Activated naive CD4-positive, alpha-beta T cell treated with anti-CD3 and anti-CD28 coated beads, Interleukin-2, amount 50 U/mL, for 72 hours (primary cell): Measurements from ENCODE around the gene APOL4. TPM values are rescaled to one million over a fixed set of nuclear protein-coding genes. Genes with fewer than 3 reads are reported as not detected.
"Not testable (repeated sequence)": the region's sequence is repeated elsewhere in the genome, so short reads cannot be mapped to it uniquely, and the experiment has no call there.

ENCODE experiments used
- ATAC-seq, 2 donors: fragments of 150-1000 bp; cut with Tn5 transposase; 2 replicates each; pipeline ENCODE4 v1.10.0; 2021; ENCODE audit warnings: mild to moderate bottlenecking in 2 of 2, moderate library complexity in 2 of 2
- DNase-seq, 2 donors: peaks; one replicate each; pipeline ENCODE4 v3.0.0; 2021 to 2022; ENCODE audit warnings: low spot score in 2 of 2
- H3K27ac Mint-ChIP-seq, 2 donors: one replicate each; pipeline ENCODE4 v1.8.0; 2022; ENCODE audit warnings: mild to moderate bottlenecking in 2 of 2, mixed read lengths in 2 of 2
- H3K36me3 Mint-ChIP-seq, 2 donors: one replicate each; pipeline ENCODE4 v1.8.0; 2022; ENCODE audit warnings: mixed read lengths in 2 of 2
- H3K9me3 Mint-ChIP-seq, 2 donors: one replicate each; pipeline ENCODE4 v1.8.0; 2022; ENCODE audit warnings: mixed read lengths in 2 of 2
- total RNA-seq, 2 donors: library from RNA; stranded (reverse); gene quantifications; one replicate each; pipeline ENCODE4 v1.2.3, GENCODE V29; 2022

Gene APOL4
- total RNA-seq, 2 donors from 2014 or later, result 0.14 to 0.18 TPM

DNA sequence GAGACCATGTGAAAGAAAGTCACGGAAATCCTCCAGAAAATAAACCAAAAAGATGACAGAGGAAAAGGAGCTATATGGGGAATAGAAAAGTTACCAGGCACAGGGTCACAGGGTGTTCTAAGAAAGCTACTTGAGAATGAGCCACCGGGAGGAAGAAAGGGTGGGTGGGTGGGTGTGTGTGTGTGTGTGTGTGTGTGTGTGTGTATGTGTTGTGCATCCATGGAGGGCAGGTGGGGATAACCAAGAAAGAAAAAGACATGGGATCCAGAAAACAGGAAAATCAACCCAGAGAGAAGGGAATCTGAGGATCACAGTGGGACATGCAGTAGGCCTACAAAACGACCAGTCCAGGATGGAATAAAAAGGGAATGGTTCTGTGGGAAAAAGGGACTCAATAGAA lies 34.0 kb upstream of the APOL4 start:
- DNase-seq (no peak), ATAC-seq (no peak)
- Mint-ChIP-seq H3K27ac (peak overlapping the region; percentile 34 to 55), H3K9me3 (peaks cover 0 to 7% of the 10 kb centered on the region in 2 donors), H3K36me3 (peaks cover 53 to 58% of the 10 kb centered on the region in 2 donors)

DNA sequence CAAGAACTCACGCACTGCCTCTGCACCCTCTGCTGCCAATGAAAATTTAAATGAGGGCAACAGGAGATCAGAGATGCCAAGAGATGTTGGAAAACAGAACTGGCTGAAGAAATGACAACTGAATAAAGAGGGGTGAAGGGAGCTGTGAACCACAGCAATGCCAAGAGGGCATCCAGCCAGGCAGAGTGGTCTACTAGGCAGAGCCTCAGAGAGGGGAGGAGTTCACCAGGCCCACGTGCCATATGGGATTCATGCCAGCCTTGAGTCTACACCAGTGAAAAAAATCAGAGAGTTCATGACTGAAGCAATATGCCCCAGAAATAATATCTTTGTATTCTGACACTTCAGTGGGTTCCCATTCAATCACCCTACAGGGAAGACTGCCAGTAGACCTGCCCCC lies 33.3 kb upstream of the APOL4 start:
- Mint-ChIP-seq H3K36me3 (peaks cover 57 to 60% of the 10 kb centered on the region in 2 donors), H3K9me3 (peaks cover 0 to 7% of the 10 kb centered on the region in 2 donors), H3K27ac (peak overlapping the region in 1 of 2 donors; percentile 55)
- ATAC-seq (no peak), DNase-seq (no peak)

DNA sequence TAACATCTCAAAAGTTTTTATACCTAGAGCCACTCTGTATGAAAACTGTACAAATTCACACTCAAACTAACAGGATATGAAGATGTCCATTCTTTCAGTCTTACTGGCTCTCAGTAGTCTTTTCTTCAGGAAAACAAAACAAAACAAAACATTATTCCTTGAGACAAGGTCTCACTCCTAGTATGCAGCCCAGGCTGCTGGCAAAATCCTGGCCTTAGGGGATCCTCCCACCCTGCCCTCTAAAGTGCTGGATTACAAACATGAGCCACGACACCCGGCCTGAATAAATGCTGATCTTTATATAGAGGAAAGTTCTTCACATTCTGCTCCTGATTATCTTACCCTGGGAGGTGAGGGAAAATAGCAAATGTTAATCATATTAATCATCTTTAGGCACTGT lies 32.6 kb upstream of the APOL4 start:
- peaks cover 54 to 64% of the 10 kb centered on the region in 2 donors for H3K36me3 Mint-ChIP-seq
- DNase-seq (no peak), ATAC-seq (no peak)
- H3K9me3 Mint-ChIP-seq, result peaks cover 0 to 7% of the 10 kb centered on the region in 2 donors
- H3K27ac Mint-ChIP-seq, result peak overlapping the region; percentile 30 to 55

DNA sequence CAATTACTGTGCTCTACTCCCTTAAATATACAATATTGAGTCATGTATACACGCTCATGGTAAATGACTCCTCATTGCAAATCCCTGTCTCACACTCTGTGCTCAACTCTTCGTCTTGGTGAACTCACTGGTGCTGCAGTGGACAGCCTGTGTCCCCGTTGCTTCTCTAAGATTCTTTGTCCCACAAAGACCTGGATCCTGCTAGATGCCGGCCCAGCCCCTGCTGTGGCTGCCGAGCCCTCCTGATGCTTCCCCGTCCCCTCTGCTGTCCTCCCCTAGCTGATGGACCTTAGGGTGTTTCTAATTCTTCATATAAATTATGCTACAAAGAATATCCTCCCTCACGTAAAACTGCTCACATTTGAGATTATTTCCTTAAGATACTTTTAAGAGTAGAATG lies 32.2 kb upstream of the APOL4 start:
- Mint-ChIP-seq H3K9me3 (peaks cover 0 to 7% of the 10 kb centered on the region in 2 donors), H3K27ac (peak overlapping the region; percentile 30 to 55), H3K36me3 (peaks cover 50 to 61% of the 10 kb centered on the region in 2 donors)
- no peak for DNase-seq
- ATAC-seq, result no peak

DNA sequence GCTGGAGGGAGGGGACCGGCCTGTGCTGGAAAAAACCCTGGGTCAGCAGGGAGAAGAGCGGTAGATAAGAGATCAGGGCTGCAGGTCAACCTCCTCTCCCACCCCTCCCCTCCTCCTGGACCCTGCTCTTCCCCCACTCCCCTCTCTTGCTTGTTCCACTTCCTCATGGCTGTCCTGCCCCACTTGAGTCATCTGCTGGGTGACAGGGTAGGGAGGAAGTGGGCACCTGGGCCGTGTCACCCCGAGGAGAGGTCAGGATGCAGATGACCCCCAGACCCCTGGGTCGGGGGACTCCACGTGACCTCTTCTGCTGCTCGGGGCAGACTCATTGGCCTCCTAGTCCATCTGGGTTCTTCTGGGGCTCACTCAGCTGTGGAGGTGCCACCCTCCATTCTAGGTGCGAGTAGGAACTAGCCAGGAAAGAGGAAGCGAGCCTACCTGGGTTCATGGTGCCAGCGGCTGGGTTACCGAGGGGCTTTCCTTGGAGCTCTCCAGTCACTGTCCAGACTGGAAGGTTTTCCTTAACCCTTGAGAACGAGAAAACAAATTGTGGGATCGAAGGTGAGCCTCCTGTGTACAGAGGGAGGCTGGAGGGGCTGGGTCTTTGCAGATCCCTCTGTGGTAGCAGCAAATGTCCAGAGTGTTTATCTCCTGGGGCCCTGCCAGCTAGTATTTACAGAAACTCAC lies 31.2 kb upstream of the APOL4 start:
- ATAC-seq (no peak), DNase-seq (no peak)
- Mint-ChIP-seq H3K36me3 (peaks cover 43 to 51% of the 10 kb centered on the region in 2 donors), H3K27ac (peak overlapping the region; percentile 47 to 80), H3K9me3 (peaks cover 0 to 7% of the 10 kb centered on the region in 2 donors)

DNA sequence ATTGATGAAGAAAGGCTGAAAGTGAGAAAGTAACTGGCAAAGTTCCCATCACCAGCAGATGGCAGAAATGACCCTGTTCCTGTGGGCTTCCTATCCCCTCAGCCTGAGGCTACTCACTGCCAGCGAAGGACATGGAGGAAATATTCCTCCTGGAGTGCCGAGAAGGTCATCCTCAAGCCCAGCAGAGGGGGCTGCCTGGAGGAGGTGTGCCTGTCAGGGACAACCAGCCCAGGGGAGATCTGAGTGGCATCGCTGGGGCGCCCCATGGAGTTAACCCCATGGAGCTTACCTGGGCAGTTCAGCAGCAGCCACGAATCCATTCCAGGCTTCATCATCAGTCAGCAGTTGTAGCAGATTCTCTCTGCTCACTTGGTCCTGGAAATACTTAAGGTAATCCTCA lies 29.4 kb upstream of the APOL4 start:
- not testable (repeated sequence) for ATAC-seq, DNase-seq, H3K9me3 Mint-ChIP-seq
- Mint-ChIP-seq H3K27ac (peak overlapping the region in 1 of 2 donors; percentile 19), H3K36me3 (peaks cover 32 to 36% of the 10 kb centered on the region in 2 donors)

DNA sequence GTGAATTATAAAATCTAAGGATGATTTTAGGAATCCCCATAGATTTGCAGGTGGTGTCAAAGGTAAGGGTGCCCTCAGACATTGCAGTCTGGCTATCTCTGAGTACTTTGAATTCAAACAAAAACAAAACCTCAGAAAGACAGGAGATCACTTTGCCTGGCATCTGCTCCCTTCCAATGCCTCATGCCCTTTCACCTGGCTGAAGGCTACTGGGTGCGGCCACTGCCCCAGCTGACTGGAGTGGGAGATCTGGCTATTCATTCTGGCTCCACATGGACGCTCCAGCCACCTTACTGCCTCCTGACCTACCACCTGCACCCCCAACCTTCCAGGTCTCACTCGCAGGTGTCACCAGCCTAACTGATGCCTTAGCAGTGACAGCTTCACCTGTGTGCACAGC lies 28.0 kb upstream of the APOL4 start:
- H3K27ac Mint-ChIP-seq, result peak overlapping the region; percentile 3 to 25
- H3K36me3 Mint-ChIP-seq, result peaks cover 23 to 26% of the 10 kb centered on the region in 2 donors
- H3K9me3 Mint-ChIP-seq, ATAC-seq, DNase-seq: not testable (repeated sequence)

DNA sequence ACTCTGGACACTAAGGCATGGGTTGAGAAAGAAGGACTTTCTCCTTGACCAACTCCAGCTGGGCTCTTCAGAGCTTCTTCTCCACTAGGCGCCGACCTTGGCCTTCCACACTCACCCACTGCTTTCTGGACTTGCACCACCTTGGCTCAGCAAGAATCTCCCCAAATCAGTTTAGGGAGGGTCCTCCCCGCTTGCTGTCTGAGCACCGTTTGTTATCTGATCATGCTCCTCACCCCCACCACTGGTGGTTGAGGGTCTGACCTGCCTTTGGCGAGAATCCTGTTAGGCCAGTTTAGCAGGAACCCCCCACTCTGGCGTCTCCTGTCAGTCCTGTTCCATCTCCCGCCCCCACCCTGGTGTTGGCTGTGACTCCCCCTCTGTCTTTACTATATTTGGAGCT lies 27.3 kb upstream of the APOL4 start:
- Mint-ChIP-seq H3K27ac (peak overlapping the region; percentile 3 to 25), H3K9me3 (no peaks in the 10 kb centered on the region), H3K36me3 (peaks cover 20 to 22% of the 10 kb centered on the region in 2 donors)
- DNase-seq, result no peak
- ATAC-seq, result no peak

DNA sequence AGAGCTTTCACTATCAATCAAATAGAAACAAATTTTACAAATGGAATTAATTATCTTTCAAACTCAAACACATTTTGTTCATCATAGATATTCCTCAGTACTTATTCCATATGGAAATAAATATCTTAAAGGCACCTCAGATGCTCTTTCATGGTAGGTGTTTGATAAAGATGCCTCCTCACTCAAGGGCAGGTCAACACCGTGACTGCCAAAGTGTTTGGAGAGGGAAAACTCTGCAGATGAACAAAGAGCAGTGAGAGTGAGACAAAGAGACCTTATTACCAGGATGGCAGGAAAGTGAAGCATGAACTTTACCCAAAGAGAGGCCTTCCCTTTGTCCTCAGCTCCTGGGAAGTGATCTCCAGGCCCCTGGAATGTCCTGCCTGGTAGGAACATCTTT lies 26.8 kb upstream of the APOL4 start:
- not testable (repeated sequence) for H3K9me3 Mint-ChIP-seq, DNase-seq, ATAC-seq
- Mint-ChIP-seq H3K36me3 (peaks cover 19 to 22% of the 10 kb centered on the region in 2 donors), H3K27ac (peak overlapping the region in 1 of 2 donors; percentile 12)

DNA sequence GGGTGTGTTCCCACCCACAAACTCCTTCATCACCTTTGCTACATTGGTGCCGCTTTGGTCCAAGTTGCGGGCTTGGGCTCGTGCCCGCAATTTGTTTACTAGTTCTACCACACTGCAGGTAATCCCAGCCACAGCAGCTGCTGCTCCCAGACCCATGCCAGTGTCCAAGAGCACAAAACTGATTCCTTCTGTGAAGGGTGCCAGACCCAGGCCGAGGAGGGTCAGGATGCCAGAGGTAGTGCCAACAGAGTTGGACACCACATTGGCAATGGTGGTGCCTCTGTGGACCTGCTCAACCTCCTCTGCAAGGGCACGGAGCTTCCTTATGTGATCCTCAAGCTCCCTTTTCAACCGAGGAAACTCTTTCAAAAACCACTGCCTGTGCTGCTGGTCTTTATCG lies 26.2 kb upstream of the APOL4 start:
- Mint-ChIP-seq H3K36me3 (peaks cover 19 to 22% of the 10 kb centered on the region in 2 donors), H3K9me3 (no peaks in the 10 kb centered on the region), H3K27ac (no peak overlapping the region)
- DNase-seq, result no peak
- no peak for ATAC-seq

DNA sequence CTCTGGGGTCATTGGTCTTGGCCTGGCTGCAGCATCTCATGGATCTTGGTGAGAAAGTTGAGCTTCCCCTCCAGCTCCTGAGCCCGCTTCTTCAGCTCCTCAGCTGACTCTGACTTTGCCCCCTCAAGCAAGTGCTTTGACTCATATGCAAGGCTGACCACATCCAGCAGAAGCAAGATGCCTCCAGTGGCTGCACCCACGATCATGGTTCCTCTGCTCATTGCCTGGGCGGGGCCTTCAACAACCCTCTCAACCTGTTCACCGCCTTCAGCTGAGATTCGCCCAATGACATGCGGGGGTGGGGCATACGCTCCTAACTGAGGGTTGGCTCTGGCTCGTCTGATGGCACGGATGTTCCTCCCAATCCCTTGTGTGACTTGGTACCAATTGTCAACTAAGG lies 25.8 kb upstream of the APOL4 start:
- DNase-seq (no peak), ATAC-seq (peak in 1 of 2 donors; percentile 22)

DNA sequence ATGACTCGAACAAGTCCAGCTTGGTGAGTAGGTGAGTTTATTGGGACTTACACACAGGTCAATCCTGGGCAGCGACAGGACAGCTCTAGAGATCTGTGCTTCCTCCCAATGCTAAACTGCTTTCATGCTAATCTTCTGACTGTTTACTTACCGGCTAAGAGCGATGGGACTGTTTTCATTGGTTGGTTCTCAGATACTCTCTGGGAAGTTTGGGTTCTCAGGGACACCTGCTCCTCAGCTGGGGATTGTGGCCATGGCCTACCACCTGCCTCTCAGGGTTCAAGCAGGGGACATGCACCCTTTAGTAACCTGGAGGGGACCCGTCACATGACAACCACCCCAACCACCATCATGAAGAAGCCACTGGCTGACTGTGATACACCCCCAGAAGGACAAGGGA lies 24.6 kb upstream of the APOL4 start:
- Mint-ChIP-seq H3K27ac (peak overlapping the region in 1 of 2 donors; percentile 50), H3K36me3 (peaks cover 13% of the 10 kb centered on the region in 2 donors), H3K9me3 (no peaks in the 10 kb centered on the region)
- no peak for ATAC-seq
- DNase-seq, result no peak

More for the DNA sequence above, 25.8 kb upstream of the APOL4 start:
- Mint-ChIP-seq H3K36me3 (peaks cover 18 to 22% of the 10 kb centered on the region in 2 donors), H3K27ac (no peak overlapping the region), H3K9me3 (no peaks in the 10 kb centered on the region)

DNA sequence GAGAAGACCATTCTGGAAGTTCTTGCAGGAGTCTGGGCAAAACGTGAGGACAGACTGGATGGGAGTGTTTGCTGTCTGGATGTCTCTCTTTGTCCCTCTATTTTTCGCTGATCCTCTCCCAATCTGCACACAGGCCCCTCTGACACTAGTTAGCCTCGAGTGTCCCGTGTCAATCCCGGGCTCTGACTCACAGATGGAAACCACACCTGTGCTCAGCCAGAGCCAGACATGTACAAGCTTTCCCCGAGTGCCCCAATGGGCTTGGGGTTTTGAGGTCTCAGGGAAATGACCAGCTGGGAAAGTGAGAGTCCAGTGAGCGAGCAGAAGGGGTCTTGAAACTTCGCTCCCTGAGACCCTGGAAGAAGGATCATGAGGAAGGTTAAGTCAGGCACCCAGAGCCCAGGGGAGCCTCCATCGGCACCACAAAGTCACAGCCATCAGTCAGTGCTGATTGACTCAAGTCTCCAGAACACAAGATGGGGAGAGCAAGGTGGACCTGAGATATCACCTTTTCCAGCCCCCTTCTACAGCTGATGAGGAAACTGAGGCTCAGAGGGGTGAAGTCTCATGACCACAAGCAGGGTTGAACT lies 23.8 kb upstream of the APOL4 start:
- Mint-ChIP-seq H3K9me3 (no peaks in the 10 kb centered on the region), H3K36me3 (peaks cover 10% of the 10 kb centered on the region in 2 donors), H3K27ac (peak overlapping the region in 1 of 2 donors; percentile 65)
- no peak for DNase-seq
- peak in 1 of 2 donors; percentile 11 for ATAC-seq

DNA sequence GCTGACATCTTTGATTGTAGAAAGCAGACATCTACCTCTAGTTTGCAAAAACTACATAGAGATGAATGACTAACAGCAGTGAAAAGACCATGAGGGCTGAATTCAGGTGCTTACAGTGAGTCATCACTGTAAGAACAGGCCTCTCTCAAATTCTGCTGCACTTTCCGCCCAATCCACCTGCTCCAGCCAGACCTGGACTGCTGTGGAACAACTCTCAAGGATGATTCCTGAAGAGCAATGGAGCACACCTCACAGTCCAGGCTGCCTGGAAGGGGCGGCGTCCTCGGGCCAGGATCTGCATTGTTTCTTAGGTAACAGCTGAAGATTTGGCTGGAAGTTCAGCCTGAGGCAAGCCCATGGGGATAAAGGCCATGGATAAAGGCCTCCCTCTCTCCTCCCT lies 22.6 kb upstream of the APOL4 start:
- peaks cover 2 to 8% of the 10 kb centered on the region in 2 donors for H3K36me3 Mint-ChIP-seq
- H3K27ac Mint-ChIP-seq, result peak overlapping the region in 1 of 2 donors; percentile 89
- no peak for ATAC-seq

DNA sequence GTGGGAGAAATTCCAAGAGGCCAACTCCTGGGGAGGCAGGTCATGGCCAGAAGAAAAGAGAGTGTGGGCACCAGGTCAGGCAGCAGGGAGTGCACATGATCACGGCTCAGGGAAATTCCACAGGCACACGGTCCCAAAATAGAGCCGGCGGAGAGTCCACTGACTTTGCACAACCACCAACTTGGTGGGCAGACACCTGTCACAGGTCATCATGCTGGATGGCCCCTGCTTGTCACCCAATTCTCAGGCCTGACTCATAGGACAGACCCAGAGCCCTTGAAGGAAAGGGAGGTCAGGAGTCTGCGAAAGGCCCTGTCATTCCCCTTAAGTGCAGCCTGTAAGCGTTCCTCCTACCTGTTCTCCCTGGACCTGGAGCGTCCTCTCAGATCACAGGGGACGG lies 21.9 kb upstream of the APOL4 start:
- Mint-ChIP-seq H3K36me3 (peaks cover 0 to 8% of the 10 kb centered on the region in 2 donors), H3K9me3 (no peaks in the 10 kb centered on the region), H3K27ac (no peak overlapping the region)
- DNase-seq (no peak), ATAC-seq (no peak)

More for the DNA sequence above, 22.6 kb upstream of the APOL4 start:
- no peak for DNase-seq
- no peaks in the 10 kb centered on the region for H3K9me3 Mint-ChIP-seq

DNA sequence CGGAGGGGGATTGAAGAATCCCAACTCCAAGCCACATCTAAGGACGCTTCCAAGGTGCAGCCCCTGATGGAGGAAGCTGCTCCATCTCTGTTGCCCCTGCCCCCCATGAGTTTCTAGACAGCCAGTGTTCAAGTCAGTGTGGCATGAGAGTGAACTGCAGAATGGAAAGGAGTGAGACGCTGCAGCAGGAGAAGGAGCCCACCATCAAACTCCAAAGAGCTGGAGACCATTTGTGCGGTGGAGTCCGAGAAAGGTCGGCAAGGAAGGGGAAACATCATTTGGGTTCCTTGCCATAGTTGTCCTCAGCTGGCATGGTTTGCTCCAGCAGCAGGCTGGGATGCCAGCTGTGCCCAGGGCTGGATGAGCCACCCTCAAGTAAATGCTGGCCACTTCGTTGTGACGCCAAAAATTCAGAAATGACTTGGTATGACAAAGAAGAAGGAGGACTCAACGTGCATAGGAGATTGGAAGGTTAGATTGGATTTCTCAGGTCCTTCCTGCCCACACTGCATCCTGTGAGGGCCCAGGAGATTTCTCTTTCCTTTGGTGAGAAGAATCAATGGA lies 21.4 kb upstream of the APOL4 start:
- peaks cover 0 to 7% of the 10 kb centered on the region in 2 donors for H3K36me3 Mint-ChIP-seq
- ATAC-seq, result no peak
- no peak for DNase-seq
- peak overlapping the region; percentile 63 to 67 for H3K27ac Mint-ChIP-seq
- no peaks in the 10 kb centered on the region for H3K9me3 Mint-ChIP-seq
